K562 (cell line): ENCODE measurements around the gene SBNO1. TPM values are rescaled to one million over a fixed set of nuclear protein-coding genes. Genes with fewer than 3 reads are reported as not detected.

Experiments
- BRF1 ChIP-seq: IDR thresholded peaks from 3 replicates; pipeline ENCODE4 v1.6.1; 2011; ENCODE audit warnings: borderline replicate concordance, mild to moderate bottlenecking; ENCODE audit not compliant: insufficient read length; ENCODE audit errors: extremely low read depth
- CBX3 ChIP-seq, 2 experiments: IDR thresholded peaks; 1 replicate in 1 of 2; 2 replicates in 1 of 2; pipeline ENCODE4 v1.6.1; 2012; ENCODE audit warnings: inconsistent platforms in 2 of 2, low read length in 2 of 2, borderline replicate concordance in 1 of 2, control low read depth in 1 of 2
- KDM1A ChIP-seq, 2 experiments: fragments of 450-650 bp; IDR thresholded peaks; 2 replicates each; pipeline ENCODE4 v1.6.1; 2016; ENCODE audit warnings: mild to moderate bottlenecking in 2 of 2
- KLF13 ChIP-seq: fragments of 450-650 bp; IDR thresholded peaks from 2 replicates; pipeline ENCODE4 v1.6.1; 2016; ENCODE audit warnings: missing genetic modification characterization, low read depth, mild to moderate bottlenecking, missing compliant biosample characterization, moderate library complexity, borderline replicate concordance
- TAF15 ChIP-seq: fragments of 200-400 bp; formaldehyde crosslinking; IDR thresholded peaks from 2 replicates; pipeline ENCODE4 v1.6.1; 2017; ENCODE audit warnings: mild to moderate bottlenecking, low read depth, low read length, moderate library complexity
- ZFP1 ChIP-seq: fragments of 450-650 bp; formaldehyde crosslinking; IDR thresholded peaks from 2 replicates; pipeline ENCODE4 v1.4.0; 2020; ENCODE audit warnings: mild to moderate bottlenecking, mixed read lengths
- ZNF780A ChIP-seq: fragments of 250-450 bp; sonication (Bioruptor Pico); IDR thresholded peaks from 2 replicates; pipeline ENCODE4 v1.5.0; 2021; ENCODE audit warnings: mild to moderate bottlenecking
- polyA plus RNA-seq, 8 experiments: library from polyadenylated mRNA; depleted of rRNA in 4 of 8; stranded (reverse) in 5 of 8; unstranded in 3 of 8; fragments of >200 nt; fragmentation: Nextera tagmentation in 2 of 8; fragmentation: Illumina TruSeq in 1 of 8; extraction: Ambion mirVana in 2 of 8; extraction: Trizol in 1 of 8; gene quantifications; 2 replicates each; pipeline versions ENCODE4 v1.2.1 to v1.2.3, GENCODE V29; 2011 to 2014; ENCODE audit warnings: inconsistent platforms in 1 of 8, missing spikeins in 1 of 8
- total RNA-seq, 7 experiments: library from RNA; depleted of rRNA in 6 of 7; stranded (reverse); fragments of >200 nt in 6 of 7; fragmentation: Illumina TruSeq in 2 of 7; extraction: Trizol in 2 of 7; gene quantifications; 2 replicates each; pipeline versions ENCODE4 v1.2.1 to v1.2.3, GENCODE V29; 2011 to 2021; ENCODE audit warnings: low replicate concordance in 1 of 7
- TF ChIP-seq, protein P1 (sequence below): fragments of 250-450 bp; sonication (Bioruptor Pico); IDR thresholded peaks from 2 replicates; pipeline ENCODE4 v1.8.0; 2022; ENCODE audit warnings: moderate library complexity, mild to moderate bottlenecking, inconsistent platforms
- TF ChIP-seq, protein P2 (sequence below), 3 experiments: fragments of 200-800 bp in 1 of 3; sonication (Bioruptor generic) in 1 of 3; sonication (generic) in 1 of 3; formaldehyde crosslinking in 1 of 3; IDR thresholded peaks; 2 replicates each; pipeline versions ENCODE4 v1.6.1 to v1.8.0; 2016 to 2022; ENCODE audit warnings: mild to moderate bottlenecking in 2 of 3, missing compliant biosample characterization in 2 of 3, missing genetic modification characterization in 2 of 3, missing genetic modification reagents in 1 of 3
- TF ChIP-seq, protein P3 (sequence below): sonication (generic); formaldehyde crosslinking; IDR thresholded peaks from 2 replicates; pipeline ENCODE4 v1.8.1; 2023; ENCODE audit warnings: mild to moderate bottlenecking, missing genetic modification reagents
- TF ChIP-seq, protein P4 (sequence below): sonication (generic); formaldehyde crosslinking; IDR thresholded peaks from 2 replicates; pipeline ENCODE4 v1.8.1; 2023; ENCODE audit warnings: mild to moderate bottlenecking, missing genetic modification reagents

SBNO1 gene
- total and polyA plus RNA-seq, 9 of the 15 experiments (the other 6 are each of a cell fraction or from before 2014, with no cell fraction given), result 14.9 to 77.1 (median 35.9) TPM

DNA sequence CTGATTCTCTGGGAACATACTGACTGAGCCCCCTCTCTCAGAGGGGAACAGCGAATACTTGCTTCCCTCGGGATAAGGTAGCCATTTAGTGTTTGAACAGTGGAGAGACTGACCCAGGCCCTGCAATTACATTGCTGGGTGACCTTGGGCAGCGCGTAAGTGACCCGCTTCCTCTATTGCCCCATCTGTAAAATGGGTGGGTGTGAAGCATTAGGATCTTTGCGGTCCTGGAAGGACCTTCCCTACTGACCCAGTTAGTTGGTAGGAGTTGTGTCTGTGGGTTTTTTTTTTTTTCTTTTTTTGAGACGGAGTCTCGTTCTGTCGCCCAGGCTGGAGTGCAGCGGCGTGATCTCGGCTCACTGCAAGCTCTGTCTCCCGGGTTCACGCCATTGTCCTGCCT is 18.0 kb upstream of the SBNO1 start (continued):
- TF ChIP-seq ZFP1, result no peak
- no peak for TF ChIP-seq KLF13 (tag)
- TF ChIP-seq, protein P1, sequence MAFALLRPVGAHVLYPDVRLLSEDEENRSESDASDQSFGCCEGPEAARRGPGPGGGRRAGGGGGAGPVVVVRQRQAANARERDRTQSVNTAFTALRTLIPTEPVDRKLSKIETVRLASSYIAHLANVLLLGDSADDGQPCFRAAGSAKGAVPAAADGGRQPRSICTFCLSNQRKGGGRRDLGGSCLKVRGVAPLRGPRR (CRISPR knock-in tag), result no peak
- no peak for TF ChIP-seq ZNF780A (CRISPR knock-in tag)
- TF ChIP-seq, protein P2, sequence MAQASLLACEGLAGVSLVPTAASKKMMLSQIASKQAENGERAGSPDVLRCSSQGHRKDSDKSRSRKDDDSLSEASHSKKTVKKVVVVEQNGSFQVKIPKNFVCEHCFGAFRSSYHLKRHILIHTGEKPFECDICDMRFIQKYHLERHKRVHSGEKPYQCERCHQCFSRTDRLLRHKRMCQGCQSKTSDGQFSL (CRISPR knock-in tag; IDR thresholded peaks at IDR 0.05), result no peak
- TF ChIP-seq, protein P2 (tag; IDR thresholded peaks at IDR 0.05), result 0 out of 4 replicates have a peak, but pooled peaks of 1 of the 2 experiments have one; percentile 18
- no peak for TF ChIP-seq TAF15
- TF ChIP-seq, protein P3, sequence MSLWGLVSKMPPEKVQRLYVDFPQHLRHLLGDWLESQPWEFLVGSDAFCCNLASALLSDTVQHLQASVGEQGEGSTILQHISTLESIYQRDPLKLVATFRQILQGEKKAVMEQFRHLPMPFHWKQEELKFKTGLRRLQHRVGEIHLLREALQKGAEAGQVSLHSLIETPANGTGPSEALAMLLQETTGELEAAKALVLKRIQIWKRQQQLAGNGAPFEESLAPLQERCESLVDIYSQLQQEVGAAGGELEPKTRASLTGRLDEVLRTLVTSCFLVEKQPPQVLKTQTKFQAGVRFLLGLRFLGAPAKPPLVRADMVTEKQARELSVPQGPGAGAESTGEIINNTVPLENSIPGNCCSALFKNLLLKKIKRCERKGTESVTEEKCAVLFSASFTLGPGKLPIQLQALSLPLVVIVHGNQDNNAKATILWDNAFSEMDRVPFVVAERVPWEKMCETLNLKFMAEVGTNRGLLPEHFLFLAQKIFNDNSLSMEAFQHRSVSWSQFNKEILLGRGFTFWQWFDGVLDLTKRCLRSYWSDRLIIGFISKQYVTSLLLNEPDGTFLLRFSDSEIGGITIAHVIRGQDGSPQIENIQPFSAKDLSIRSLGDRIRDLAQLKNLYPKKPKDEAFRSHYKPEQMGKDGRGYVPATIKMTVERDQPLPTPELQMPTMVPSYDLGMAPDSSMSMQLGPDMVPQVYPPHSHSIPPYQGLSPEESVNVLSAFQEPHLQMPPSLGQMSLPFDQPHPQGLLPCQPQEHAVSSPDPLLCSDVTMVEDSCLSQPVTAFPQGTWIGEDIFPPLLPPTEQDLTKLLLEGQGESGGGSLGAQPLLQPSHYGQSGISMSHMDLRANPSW (CRISPR knock-in tag), result no peak
- TF ChIP-seq BRF1, result no peak
- peak in 1 of 2 experiments; percentile 73; a peak in 1 of 3 replicates for TF ChIP-seq CBX3 (IDR thresholded peaks at IDR 0.05; ENCODE audit: borderline replicate concordance in 1 of 2, low read length in 2 of 2)
- TF ChIP-seq, protein P4, sequence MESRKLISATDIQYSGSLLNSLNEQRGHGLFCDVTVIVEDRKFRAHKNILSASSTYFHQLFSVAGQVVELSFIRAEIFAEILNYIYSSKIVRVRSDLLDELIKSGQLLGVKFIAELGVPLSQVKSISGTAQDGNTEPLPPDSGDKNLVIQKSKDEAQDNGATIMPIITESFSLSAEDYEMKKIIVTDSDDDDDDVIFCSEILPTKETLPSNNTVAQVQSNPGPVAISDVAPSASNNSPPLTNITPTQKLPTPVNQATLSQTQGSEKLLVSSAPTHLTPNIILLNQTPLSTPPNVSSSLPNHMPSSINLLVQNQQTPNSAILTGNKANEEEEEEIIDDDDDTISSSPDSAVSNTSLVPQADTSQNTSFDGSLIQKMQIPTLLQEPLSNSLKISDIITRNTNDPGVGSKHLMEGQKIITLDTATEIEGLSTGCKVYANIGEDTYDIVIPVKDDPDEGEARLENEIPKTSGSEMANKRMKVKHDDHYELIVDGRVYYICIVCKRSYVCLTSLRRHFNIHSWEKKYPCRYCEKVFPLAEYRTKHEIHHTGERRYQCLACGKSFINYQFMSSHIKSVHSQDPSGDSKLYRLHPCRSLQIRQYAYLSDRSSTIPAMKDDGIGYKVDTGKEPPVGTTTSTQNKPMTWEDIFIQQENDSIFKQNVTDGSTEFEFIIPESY, result peak; percentile 98
- TF ChIP-seq KDM1A (IDR thresholded peaks at IDR 0.05), result peak; percentile 63 to 85; a peak in 3 of 4 replicates
